CD4-positive, alpha-beta T cell treated with Interleukin-12 subunit alpha and Interleukin-12 subunit beta, for 1 hour (primary cell): ENCODE results near the gene GRIN2D.

ENCODE experiments used
- DNase-seq: peaks from one replicate; pipeline ENCODE4 v3.0.0-alpha.2; 2020

GRIN2D gene

GRCh38 chr19:48398375-48399235 lies 5.1 kb downstream of the GRIN2D start:
- peak; percentile 91 for DNase-seq

- DNase-seq = peak; percentile 48
Observed at GRCh38 chr19:48400018-48400742, 6.7 kb downstream of the GRIN2D start.

GRCh38 chr19:48401287-48401686 lies 7.8 kb downstream of the GRIN2D start:
- no peak for DNase-seq

- DNase-seq = peak; percentile 72
Observed at GRCh38 chr19:48403606-48404005, 10.1 kb downstream of the GRIN2D start.

DNA sequence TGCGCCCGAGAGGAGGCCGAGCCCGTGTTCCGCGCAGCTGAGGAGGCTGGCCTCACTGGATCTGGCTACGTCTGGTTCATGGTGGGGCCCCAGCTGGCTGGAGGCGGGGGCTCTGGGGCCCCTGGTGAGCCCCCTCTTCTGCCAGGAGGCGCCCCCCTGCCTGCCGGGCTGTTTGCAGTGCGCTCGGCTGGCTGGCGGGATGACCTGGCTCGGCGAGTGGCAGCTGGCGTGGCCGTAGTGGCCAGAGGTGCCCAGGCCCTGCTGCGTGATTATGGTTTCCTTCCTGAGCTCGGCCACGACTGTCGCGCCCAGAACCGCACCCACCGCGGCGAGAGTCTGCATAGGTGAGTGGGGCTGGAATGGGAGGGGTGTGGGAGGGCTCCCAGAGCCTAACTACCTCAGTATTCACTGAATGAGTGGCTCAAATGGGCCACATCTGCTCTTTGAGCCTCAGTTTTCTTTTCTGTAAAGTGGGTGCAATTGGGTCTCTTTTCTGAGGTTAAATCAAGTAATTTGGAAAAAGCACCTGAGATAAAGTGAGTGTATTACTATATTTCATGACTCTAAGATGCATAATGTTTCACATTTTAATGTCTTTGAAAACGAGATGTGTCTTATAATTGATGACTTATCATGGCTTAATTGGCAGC lies 11.7 kb downstream of the GRIN2D start:
- DNase-seq = no peak

DNA sequence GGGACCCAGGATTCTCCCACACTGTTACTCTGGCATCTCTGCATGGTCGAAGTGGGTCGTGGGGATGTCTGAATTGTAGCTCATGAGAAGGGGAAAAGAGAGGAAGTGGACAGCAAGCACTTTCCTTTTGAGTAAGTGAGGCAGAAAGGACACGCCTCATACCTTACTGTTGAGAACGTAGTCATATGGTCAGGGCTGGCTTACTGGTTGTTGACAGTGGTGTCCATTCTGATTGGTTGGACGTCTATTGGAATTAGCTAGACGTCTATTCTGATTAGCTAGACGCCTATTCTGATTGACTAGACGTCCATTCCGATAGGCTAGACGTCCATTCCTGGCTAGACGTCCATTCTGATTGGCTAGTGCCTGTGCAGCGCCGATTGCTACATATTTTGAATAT lies 12.4 kb downstream of the GRIN2D start:
- DNase-seq = no peak

DNA sequence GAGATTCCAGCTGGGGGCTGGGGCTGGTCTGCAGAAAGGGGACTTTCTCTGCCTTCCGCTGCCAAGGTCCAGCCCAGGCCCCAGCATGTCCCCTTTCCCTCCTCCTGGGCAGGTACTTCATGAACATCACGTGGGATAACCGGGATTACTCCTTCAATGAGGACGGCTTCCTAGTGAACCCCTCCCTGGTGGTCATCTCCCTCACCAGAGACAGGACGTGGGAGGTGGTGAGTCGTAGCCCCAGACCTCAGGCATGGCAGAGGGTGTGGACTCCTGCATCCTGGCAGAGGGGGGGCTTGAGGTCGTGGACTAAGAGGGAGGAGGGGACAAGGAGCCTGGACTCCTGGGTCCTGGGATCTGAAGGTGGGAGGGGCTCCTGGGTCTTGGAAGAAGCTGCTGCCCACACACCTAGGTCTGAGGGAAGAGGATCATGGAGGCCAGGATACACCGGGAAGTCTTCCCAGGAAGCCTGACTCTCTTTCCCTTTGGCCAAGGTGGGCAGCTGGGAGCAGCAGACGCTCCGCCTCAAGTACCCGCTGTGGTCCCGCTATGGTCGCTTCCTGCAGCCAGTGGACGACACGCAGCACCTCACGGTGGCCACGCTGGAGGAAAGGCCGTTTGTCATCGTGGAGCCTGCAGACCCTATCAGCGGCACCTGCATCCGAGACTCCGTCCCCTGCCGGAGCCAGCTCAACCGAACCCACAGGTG lies 20.6 kb downstream of the GRIN2D start:
- DNase-seq = no peak

DNA sequence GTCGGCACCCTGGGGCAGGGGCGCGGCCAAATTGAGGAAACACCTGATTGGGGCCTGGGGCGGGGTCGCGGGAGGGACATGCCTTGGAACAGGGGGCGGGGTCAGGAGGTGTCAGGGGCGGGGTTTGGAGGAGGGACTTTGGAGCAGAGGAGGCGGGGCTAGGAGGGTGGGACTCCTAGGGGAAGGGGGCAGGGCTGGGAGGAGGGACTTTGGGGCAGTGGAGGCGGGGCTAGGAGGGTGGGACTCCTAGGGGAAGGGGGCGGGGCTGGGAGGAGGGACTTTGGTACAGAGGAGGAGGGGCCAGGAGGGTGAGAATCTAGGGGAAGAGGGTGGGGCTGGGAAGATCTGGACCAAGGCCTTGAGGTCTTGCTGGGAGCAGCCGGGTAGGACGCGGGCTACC lies 21.9 kb downstream of the GRIN2D start:
- peak; percentile 81 for DNase-seq

DNA sequence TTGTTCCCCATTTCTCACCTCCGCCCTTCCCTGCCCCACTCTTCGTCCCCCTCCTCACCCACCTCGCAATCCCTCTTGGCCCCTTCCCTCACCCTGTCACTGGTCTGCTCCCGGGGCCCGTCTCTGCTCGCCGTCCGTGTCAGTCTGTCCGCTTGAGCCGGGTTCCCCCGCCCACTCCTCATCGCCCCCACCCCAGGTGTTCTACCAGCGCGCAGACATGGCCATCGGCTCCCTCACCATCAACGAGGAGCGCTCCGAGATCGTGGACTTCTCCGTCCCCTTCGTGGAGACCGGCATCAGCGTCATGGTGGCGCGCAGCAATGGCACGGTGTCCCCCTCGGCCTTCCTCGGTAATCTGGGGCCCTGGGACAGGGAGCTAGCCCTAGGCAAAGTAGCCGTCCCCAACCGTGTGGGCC lies 22.3 kb downstream of the GRIN2D start:
- no peak for DNase-seq

DNA sequence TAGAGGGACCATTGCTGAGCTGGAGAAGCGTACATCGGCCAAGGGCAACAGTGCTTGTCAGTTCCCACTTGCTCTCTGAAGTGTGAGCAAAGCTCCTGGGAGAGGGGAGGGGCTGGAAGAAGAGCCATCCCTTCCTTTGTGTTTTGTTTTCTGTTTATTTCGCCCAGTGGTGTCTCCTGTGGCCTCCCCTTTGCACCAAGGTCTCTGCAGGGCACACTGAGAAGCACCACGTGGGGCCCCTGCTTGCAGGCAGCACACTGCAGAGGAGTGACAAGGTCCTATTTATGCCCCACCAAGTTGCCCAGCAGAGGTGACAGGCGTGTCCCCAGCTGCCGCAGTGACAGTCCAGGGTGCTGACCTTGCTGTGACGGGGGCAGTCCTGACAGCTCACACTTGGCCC lies 24.0 kb downstream of the GRIN2D start:
- DNase-seq = no peak

- no peak for DNase-seq
Observed at GRCh38 chr19:48418317-48419064, 25.0 kb downstream of the GRIN2D start.

DNA sequence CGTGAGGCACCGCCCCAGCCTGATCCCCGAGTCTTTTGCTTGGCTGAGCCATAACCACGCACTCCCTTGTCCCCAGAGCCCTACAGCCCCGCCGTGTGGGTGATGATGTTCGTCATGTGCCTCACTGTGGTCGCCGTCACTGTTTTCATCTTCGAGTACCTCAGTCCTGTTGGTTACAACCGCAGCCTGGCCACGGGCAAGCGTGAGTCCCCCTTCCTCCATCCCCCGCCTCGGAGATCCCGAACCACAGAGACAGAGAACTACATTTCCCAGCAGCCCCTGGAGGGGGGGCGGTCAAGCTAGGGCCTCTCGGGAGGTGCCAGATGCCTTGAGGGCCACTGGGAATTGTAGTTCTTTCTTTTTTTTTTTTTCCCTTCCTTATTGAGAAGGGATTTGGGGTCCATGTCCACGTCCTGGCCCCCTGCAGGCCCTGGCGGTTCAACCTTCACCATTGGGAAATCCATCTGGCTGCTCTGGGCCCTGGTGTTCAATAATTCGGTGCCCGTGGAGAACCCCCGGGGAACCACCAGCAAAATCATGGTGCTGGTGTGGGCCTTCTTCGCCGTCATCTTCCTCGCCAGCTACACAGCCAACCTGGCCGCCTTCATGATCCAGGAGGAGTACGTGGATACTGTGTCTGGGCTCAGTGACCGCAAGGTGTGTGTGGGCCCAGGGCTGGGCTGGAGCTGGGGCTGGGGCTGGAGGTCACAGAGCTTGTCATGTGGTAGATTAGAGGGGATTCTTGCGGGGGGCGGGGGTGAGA lies 25.9 kb downstream of the GRIN2D start:
- DNase-seq = peak; percentile 83

GRCh38 chr19:48421548-48421947 lies 28.1 kb downstream of the GRIN2D start:
- no peak for DNase-seq

DNA sequence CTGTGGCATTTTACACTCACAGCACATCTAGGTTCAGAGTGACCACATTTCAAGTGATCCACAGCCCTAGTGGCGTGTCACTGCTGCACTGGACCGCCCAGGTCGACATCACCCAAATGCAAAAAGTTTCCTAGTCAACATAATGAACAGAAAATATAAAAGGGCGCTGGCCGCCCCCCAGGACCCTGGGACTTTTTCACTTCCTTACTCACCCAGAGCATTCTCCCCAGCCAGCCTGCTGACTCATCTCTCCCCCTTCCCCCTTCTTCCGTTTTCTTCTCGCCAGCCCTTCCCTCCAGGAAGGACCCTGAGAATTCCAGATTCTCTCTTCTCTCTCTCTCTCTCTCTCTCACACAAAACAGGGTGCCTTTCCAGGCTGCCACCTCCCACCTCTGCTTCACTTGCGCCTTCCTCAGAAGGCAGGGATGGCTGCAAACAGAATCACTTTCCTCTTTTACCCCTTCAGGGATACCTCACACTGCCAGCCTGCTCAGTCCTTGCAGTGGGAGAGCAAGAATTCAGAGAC lies 31.3 kb downstream of the GRIN2D start:
- DNase-seq = no peak

GRCh38 chr19:48428670-48429069 lies 35.2 kb downstream of the GRIN2D start:
- no peak for DNase-seq

DNA sequence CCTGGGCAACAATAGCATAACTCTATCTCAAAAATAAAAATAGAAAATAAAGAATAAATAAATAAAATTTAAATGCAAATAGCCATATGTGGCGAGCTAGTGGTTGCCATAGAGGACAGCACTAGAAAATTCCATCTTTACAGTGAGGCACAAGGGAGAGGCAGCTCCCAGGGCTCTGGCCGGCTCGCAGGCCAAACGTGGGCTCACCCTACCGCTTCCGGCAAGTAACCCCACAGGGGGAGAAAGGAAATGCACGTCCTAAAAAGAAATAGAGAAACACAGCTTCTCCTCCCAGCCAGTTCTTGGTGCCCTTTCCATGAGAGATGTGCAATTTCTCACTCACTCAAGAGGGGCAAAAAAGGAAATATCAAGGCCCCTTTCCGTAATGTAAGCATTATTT lies 39.9 kb downstream of the GRIN2D start:
- DNase-seq = no peak

DNA sequence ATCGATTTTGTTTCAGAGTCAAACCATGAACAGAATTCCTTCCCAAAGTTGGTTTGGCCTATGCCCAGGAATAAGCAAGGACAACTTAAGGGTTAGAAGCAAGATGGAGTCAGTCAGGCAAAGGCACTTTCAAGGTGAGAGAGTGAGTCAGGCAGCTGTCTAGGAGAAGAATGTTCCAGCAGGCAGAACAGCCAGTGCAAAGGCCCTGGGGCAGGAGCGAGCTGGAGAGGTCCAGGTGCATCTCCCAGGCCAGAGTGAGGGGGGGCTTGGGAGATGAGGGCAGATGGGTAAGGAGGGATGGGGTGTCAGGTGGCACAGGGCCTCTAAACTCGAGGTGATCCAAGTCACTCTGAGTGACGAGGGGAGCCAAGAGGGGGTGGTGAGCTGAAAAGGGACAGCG lies 43.1 kb downstream of the GRIN2D start:
- no peak for DNase-seq

DNA sequence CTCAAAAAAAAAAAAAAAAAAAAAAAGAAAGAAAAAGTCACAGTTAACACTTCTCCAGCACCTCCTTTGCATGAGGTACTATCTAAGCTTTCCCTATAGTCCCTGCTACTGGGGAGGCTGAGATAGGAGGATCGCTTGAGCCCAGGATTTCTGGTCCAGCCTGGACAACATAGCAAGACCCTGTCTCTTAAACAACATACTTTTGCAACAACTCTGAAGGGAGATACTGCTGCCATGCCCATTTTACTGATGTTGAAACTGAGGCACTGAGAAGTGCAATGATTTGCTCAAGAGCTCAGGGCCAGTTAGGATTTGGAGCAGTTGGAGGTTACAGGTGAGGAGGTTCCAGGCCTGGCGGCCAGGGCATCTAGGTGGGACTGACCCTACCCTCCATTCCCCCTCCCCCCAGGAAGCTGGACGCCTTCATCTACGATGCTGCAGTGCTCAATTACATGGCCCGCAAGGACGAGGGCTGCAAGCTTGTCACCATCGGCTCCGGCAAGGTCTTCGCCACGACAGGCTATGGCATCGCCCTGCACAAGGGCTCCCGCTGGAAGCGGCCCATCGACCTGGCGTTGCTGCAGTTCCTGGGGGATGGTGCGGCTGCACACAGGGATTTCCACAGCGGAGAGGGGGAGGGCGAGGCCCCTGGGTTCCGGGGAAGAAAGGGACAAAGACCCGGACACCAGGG lies 48.0 kb downstream of the GRIN2D start:
- no peak for DNase-seq

DNA sequence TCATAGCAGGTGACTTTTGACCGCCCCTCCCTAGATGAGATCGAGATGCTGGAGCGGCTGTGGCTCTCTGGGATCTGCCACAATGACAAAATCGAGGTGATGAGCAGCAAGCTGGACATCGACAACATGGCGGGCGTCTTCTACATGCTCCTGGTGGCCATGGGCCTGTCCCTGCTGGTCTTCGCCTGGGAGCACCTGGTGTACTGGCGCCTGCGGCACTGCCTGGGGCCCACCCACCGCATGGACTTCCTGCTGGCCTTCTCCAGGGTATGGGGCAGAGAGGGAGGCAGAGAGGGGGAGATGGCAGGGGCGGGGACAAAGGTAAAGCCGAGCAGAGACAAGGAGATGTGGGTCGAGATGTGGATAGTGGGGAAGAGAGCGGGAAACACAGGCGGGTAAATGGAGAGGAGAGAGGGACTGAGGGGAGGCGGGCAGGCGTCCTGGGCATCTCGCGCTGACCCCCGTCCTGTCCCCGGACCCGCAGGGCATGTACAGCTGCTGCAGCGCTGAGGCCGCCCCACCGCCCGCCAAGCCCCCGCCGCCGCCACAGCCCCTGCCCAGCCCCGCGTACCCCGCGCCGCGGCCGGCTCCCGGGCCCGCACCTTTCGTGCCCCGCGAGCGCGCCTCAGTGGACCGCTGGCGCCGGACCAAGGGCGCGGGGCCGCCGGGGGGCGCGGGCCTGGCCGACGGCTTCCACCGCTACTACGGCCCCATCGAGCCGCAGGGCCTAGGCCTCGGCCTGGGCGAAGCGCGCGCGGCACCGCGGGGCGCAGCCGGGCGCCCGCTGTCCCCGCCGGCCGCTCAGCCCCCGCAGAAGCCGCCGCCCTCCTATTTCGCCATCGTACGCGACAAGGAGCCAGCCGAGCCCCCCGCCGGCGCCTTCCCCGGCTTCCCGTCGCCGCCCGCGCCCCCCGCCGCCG lies 48.9 kb downstream of the GRIN2D start:
- no peak for DNase-seq

DNA sequence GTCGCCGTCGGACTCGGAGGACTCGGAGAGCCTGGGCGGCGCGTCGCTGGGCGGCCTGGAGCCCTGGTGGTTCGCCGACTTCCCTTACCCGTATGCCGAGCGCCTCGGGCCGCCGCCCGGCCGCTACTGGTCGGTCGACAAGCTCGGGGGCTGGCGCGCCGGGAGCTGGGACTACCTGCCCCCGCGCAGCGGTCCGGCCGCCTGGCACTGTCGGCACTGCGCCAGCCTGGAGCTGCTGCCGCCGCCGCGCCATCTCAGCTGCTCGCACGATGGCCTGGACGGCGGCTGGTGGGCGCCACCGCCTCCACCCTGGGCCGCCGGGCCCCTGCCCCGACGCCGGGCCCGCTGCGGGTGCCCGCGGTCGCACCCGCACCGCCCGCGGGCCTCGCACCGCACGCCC lies 49.8 kb downstream of the GRIN2D start:
- DNase-seq = peak; percentile 13
